ENCODE results near the gene PCED1B. TPM values are rescaled to one million over a fixed set of nuclear protein-coding genes. Genes with fewer than 3 reads are reported as not detected.
A peak's percentile ranks its signal among the peaks of the same experiment; 100 is the strongest.

Gene PCED1B
- total and polyA plus RNA-seq, 2 experiments from 2014 or later: 3.6 to 6.6 TPM

GRCh38 chr12:47273191-47273626 lies 193.8 kb downstream of the PCED1B start:
- Histone ChIP-seq H3K4me2 (no peak overlapping the region), H3K4me1 (ENCODE audit: insufficient read depth) (peaks cover 19% of the 10 kb centered on the region), H3K4me3 (no peak overlapping the region), H3K9me3 (ENCODE audit: low read depth) (no peaks in the 10 kb centered on the region), H3K27ac (no peak overlapping the region), H3K36me3 (replicated peaks; ENCODE audit: insufficient read depth, low read depth) (no peaks in the 10 kb centered on the region), H3K27me3 (no peaks in the 10 kb centered on the region), H4K20me1 (ENCODE audit: insufficient read depth, poor library complexity, severe bottlenecking) (no peaks in the 10 kb centered on the region), H3K9me2 (replicated peaks; ENCODE audit: insufficient read depth) (no peaks in the 10 kb centered on the region), H2AFZ (no peak overlapping the region), H3K79me2 (no peaks in the 10 kb centered on the region)
- TF ChIP-seq CTCF (IDR thresholded peaks at IDR 0.05; ENCODE audit: poor library complexity) (no peak), EZH2phosphoT487 (IDR thresholded peaks at IDR 0.05; ENCODE audit: low read depth, severe bottlenecking, unreplicated experiment) (no peak), EZH2 (IDR thresholded peaks at IDR 0.05; ENCODE audit: borderline replicate concordance) (no peak)
- WGBS (ENCODE audit: low lambda C conversion rate, missing lambda C conversion rate): 47% methylated on average over 4 of the region's 4 CpGs
- DNase-seq (ENCODE audit: low spot score): no peak

GRCh38 chr12:47274760-47275159 lies 195.3 kb downstream of the PCED1B start:
- H3K27me3 ChIP-seq: no peaks in the 10 kb centered on the region
- no peak overlapping the region for H2AFZ ChIP-seq
- TF ChIP-seq CTCF (IDR thresholded peaks at IDR 0.05; ENCODE audit: poor library complexity) (no peak), EZH2phosphoT487 (IDR thresholded peaks at IDR 0.05; ENCODE audit: low read depth, severe bottlenecking, unreplicated experiment) (no peak)
- no peaks in the 10 kb centered on the region for H3K9me3 ChIP-seq (ENCODE audit: low read depth)
- no peaks in the 10 kb centered on the region for H3K9me2 ChIP-seq (replicated peaks; ENCODE audit: insufficient read depth)
- no peaks in the 10 kb centered on the region for H3K79me2 ChIP-seq
- 89% methylated on average over 2 of the region's 2 CpGs for WGBS (ENCODE audit: low lambda C conversion rate, missing lambda C conversion rate)
- H4K20me1 ChIP-seq (ENCODE audit: insufficient read depth, poor library complexity, severe bottlenecking): no peaks in the 10 kb centered on the region
- H3K27ac ChIP-seq: no peak overlapping the region
- peaks cover 19% of the 10 kb centered on the region for H3K4me1 ChIP-seq (ENCODE audit: insufficient read depth)
- no peaks in the 10 kb centered on the region for H3K36me3 ChIP-seq (replicated peaks; ENCODE audit: insufficient read depth, low read depth)
- H3K4me2 ChIP-seq: no peak overlapping the region
- H3K4me3 ChIP-seq: no peak overlapping the region
- no peak for DNase-seq (ENCODE audit: low spot score)

GRCh38 chr12:47276253-47276620 lies 196.8 kb downstream of the PCED1B start:
- no peaks in the 10 kb centered on the region for H4K20me1 ChIP-seq (ENCODE audit: insufficient read depth, poor library complexity, severe bottlenecking)
- H3K4me2 ChIP-seq: peak overlapping the region; percentile 32
- no peaks in the 10 kb centered on the region for H3K79me2 ChIP-seq
- H3K27me3 ChIP-seq: no peaks in the 10 kb centered on the region
- H3K4me1 ChIP-seq (ENCODE audit: insufficient read depth): peaks cover 19% of the 10 kb centered on the region
- no peaks in the 10 kb centered on the region for H3K9me2 ChIP-seq (replicated peaks; ENCODE audit: insufficient read depth)
- DNase-seq (ENCODE audit: low spot score): no peak
- no peak overlapping the region for H3K4me3 ChIP-seq
- WGBS (ENCODE audit: low lambda C conversion rate, missing lambda C conversion rate): 46% methylated on average over 5 of the region's 5 CpGs
- no peaks in the 10 kb centered on the region for H3K9me3 ChIP-seq (ENCODE audit: low read depth)
- H2AFZ ChIP-seq: peak overlapping the region; percentile 1
- no peak for TF ChIP-seq EZH2phosphoT487 (IDR thresholded peaks at IDR 0.05; ENCODE audit: low read depth, severe bottlenecking, unreplicated experiment)
- no peak for TF ChIP-seq EZH2 (IDR thresholded peaks at IDR 0.05; ENCODE audit: borderline replicate concordance)
- no peak for TF ChIP-seq CTCF (IDR thresholded peaks at IDR 0.05; ENCODE audit: poor library complexity)
- H3K36me3 ChIP-seq (replicated peaks; ENCODE audit: insufficient read depth, low read depth): no peaks in the 10 kb centered on the region
- H3K27ac ChIP-seq: peak overlapping the region; percentile 78
